HG02943 (cell line): ENCODE results near the gene LRP4.
"Not testable (repeated sequence)": the region's sequence is repeated elsewhere in the genome, so short reads cannot be mapped to it uniquely, and the experiment has no call there.

ENCODE experiments used
- ATAC-seq: cut with Tn5 transposase; IDR thresholded peaks from one replicate; pipeline ENCODE4 v1.9.1; 2021; ENCODE audit warnings: mild to moderate bottlenecking, low read depth, moderate library complexity; ENCODE audit not compliant: unreplicated experiment

The LRP4 gene

GRCh38 chr11:46928701-46929100 lies 10.4 kb upstream of the LRP4 start:
- ATAC-seq = not testable (repeated sequence)

- ATAC-seq = not testable (repeated sequence)
These were observed 9.6 kb upstream of the LRP4 start for GRCh38 chr11:46927928-46928327.

- no peak for ATAC-seq
These were observed 2.4 kb upstream of the LRP4 start for GRCh38 chr11:46920755-46921154.

GRCh38 chr11:46918788-46919513 lies 601 bp upstream of the LRP4 start:
- ATAC-seq = no peak

GRCh38 chr11:46917762-46918082 lies 628 bp downstream of the LRP4 start:
- ATAC-seq = no peak

- ATAC-seq = no peak
These were observed 1.1 kb downstream of the LRP4 start for GRCh38 chr11:46917109-46917761.

- no peak for ATAC-seq
These were observed 1.9 kb downstream of the LRP4 start for GRCh38 chr11:46916286-46917108.

- ATAC-seq = no peak
These were observed 3.4 kb downstream of the LRP4 start for GRCh38 chr11:46914910-46915309.

- no peak for ATAC-seq
These were observed 4.0 kb downstream of the LRP4 start for GRCh38 chr11:46914363-46914762.

GRCh38 chr11:46913484-46913883 lies 4.9 kb downstream of the LRP4 start:
- no peak for ATAC-seq

- no peak for ATAC-seq
These were observed 5.7 kb downstream of the LRP4 start for GRCh38 chr11:46912526-46913150.

GRCh38 chr11:46907606-46908005 lies 10.7 kb downstream of the LRP4 start:
- ATAC-seq = no peak

GRCh38 chr11:46906609-46907041 lies 11.7 kb downstream of the LRP4 start:
- no peak for ATAC-seq

- no peak for ATAC-seq
These were observed 12.5 kb downstream of the LRP4 start for GRCh38 chr11:46905806-46906205.

GRCh38 chr11:46903846-46904245 lies 14.5 kb downstream of the LRP4 start:
- no peak for ATAC-seq

GRCh38 chr11:46902694-46903093 lies 15.7 kb downstream of the LRP4 start:
- ATAC-seq = no peak

GRCh38 chr11:46901156-46901555 lies 17.2 kb downstream of the LRP4 start:
- no peak for ATAC-seq

- no peak for ATAC-seq
These were observed 18.1 kb downstream of the LRP4 start for GRCh38 chr11:46900091-46900746.

- no peak for ATAC-seq
These were observed 18.8 kb downstream of the LRP4 start for GRCh38 chr11:46899501-46900025.

- no peak for ATAC-seq
These were observed 19.8 kb downstream of the LRP4 start for GRCh38 chr11:46898396-46899095.
